GM12878 (cell line): ENCODE data around the gene RAD51B. TPM values are rescaled to one million over a fixed set of nuclear protein-coding genes. Genes with fewer than 3 reads are reported as not detected.

Experiments used
- BCL11A ChIP-seq: IDR thresholded peaks from 2 replicates; pipeline ENCODE4 v1.6.1; 2011; ENCODE audit warnings: low read depth, low read length
- CBFB ChIP-seq: IDR thresholded peaks from 2 replicates; pipeline ENCODE4 v1.6.1; 2016; ENCODE audit warnings: antibody characterized with exemption, low read depth
- CBX5 ChIP-seq: sonication (generic); IDR thresholded peaks from 2 replicates; pipeline ENCODE4 v1.6.1; 2016; ENCODE audit warnings: low read depth, moderate library complexity, mild to moderate bottlenecking, inconsistent platforms
- CHD2 ChIP-seq: IDR thresholded peaks from 2 replicates; pipeline ENCODE4 v1.6.1; 2011; ENCODE audit warnings: low read depth, low read length, improper control_type of control experiment, borderline replicate concordance
- EGR1 ChIP-seq, 2 experiments: IDR thresholded peaks; 1 replicate in 1 of 2; 2 replicates in 1 of 2; pipeline ENCODE4 v1.6.1; 2011 to 2012; ENCODE audit warnings: low read depth in 2 of 2, low read length in 2 of 2, borderline replicate concordance in 1 of 2, mild to moderate bottlenecking in 1 of 2, moderate library complexity in 1 of 2
- ETV6 ChIP-seq, 2 experiments: fragments of 450-650 bp in 1 of 2; IDR thresholded peaks in 1 of 2; conservative IDR thresholded peaks in 1 of 2; 2 replicates each; pipeline ENCODE4 v1.6.1; 2014; ENCODE audit warnings: antibody characterized with exemption in 1 of 2, borderline replicate concordance in 1 of 2, low read depth in 1 of 2, mild to moderate bottlenecking in 1 of 2, moderate library complexity in 1 of 2
- HCFC1 ChIP-seq: fragments of 150-350 bp; IDR thresholded peaks from 2 replicates; pipeline ENCODE4 v1.6.1; 2014; ENCODE audit warnings: low read length
- IKZF1 ChIP-seq: fragments of 450-650 bp; conservative IDR thresholded peaks from 2 replicates; pipeline ENCODE4 v1.6.1; 2017; ENCODE audit warnings: antibody characterized with exemption, mild to moderate bottlenecking
- IKZF2 ChIP-seq, 2 experiments: fragments of 450-650 bp; IDR thresholded peaks; 2 replicates each; pipeline ENCODE4 v1.6.1; 2017; ENCODE audit warnings: mild to moderate bottlenecking in 2 of 2, moderate library complexity in 2 of 2
- NBN ChIP-seq: fragments of 450-650 bp; IDR thresholded peaks from 2 replicates; pipeline ENCODE4 v1.6.1; 2016
- PAX5 ChIP-seq: IDR thresholded peaks from 2 replicates; pipeline ENCODE4 v1.6.1; 2011; ENCODE audit warnings: low read depth, low read length, borderline replicate concordance
- PAX8 ChIP-seq: fragments of 450-650 bp; IDR thresholded peaks from 2 replicates; pipeline ENCODE4 v1.6.1; 2017; ENCODE audit warnings: mild to moderate bottlenecking, moderate library complexity
- TCF7 ChIP-seq: IDR thresholded peaks from 2 replicates; pipeline ENCODE4 v1.6.1; 2014; ENCODE audit warnings: antibody characterized with exemption, borderline replicate concordance
- USF1 ChIP-seq: IDR thresholded peaks from 2 replicates; pipeline ENCODE4 v1.6.1; 2011; ENCODE audit warnings: borderline replicate concordance, low read depth, mild to moderate bottlenecking, moderate library complexity, mixed read lengths, low read length; ENCODE audit not compliant: insufficient read depth; ENCODE audit errors: extremely low read length
- WRNIP1 ChIP-seq: IDR thresholded peaks from 2 replicates; pipeline ENCODE4 v1.6.1; 2011; ENCODE audit warnings: low read depth, low read length, improper control_type of control experiment, borderline replicate concordance
- YY1 ChIP-seq: IDR thresholded peaks from 2 replicates; pipeline ENCODE4 v1.6.1; 2011; ENCODE audit warnings: low read depth, mild to moderate bottlenecking, low read length
- polyA plus RNA-seq, 11 experiments: library from polyadenylated mRNA; depleted of rRNA in 4 of 11; unstranded in 6 of 11; stranded (reverse) in 5 of 11; fragments of >200 nt; fragmentation: Nextera tagmentation in 4 of 11; fragmentation: Illumina TruSeq in 1 of 11; extraction: Ambion mirVana in 4 of 11; extraction: Trizol in 1 of 11; gene quantifications; 1 replicate in 1 of 11; 2 replicates in 10 of 11; pipeline versions ENCODE4 v1.2.1 to v1.2.3, GENCODE V29; 2011 to 2016; ENCODE audit warnings: inconsistent platforms in 2 of 11, missing spikeins in 2 of 11, low read depth in 1 of 11
- total RNA-seq, 4 experiments: library from RNA; depleted of rRNA in 3 of 4; stranded (reverse); fragments of >200 nt in 3 of 4; fragmentation: Illumina TruSeq in 1 of 4; extraction: Trizol in 1 of 4; gene quantifications; 2 replicates each; pipeline versions ENCODE4 v1.2.1 to v1.2.3, GENCODE V29; 2013 to 2021
- TF ChIP-seq, protein P1 (sequence below): fragments of 150-350 bp; IDR thresholded peaks from 2 replicates; pipeline ENCODE4 v1.6.1; 2014; ENCODE audit warnings: mild to moderate bottlenecking, low read depth, low read length
- TF ChIP-seq, protein P2 (sequence below): IDR thresholded peaks from 2 replicates; pipeline ENCODE4 v1.6.1; 2011; ENCODE audit warnings: borderline replicate concordance, low read depth, mild to moderate bottlenecking, moderate library complexity, low read length; ENCODE audit not compliant: insufficient read depth, poor library complexity, severe bottlenecking
- TF ChIP-seq, protein P3 (sequence below): fragments of 450-650 bp; formaldehyde crosslinking; IDR thresholded peaks from 2 replicates; pipeline ENCODE4 v1.4.0; 2020; ENCODE audit warnings: mild to moderate bottlenecking, moderate library complexity
- TF ChIP-seq, protein P4 (sequence below): fragments of 450-650 bp; IDR thresholded peaks from 2 replicates; pipeline ENCODE4 v1.6.1; 2014; ENCODE audit warnings: mild to moderate bottlenecking

RAD51B gene
- total and polyA plus RNA-seq, 10 of the 15 experiments (the other 5 are each of a cell fraction or from before 2014, with no cell fraction given) = 9.8 to 26.8 (median 21.3) TPM

DNA sequence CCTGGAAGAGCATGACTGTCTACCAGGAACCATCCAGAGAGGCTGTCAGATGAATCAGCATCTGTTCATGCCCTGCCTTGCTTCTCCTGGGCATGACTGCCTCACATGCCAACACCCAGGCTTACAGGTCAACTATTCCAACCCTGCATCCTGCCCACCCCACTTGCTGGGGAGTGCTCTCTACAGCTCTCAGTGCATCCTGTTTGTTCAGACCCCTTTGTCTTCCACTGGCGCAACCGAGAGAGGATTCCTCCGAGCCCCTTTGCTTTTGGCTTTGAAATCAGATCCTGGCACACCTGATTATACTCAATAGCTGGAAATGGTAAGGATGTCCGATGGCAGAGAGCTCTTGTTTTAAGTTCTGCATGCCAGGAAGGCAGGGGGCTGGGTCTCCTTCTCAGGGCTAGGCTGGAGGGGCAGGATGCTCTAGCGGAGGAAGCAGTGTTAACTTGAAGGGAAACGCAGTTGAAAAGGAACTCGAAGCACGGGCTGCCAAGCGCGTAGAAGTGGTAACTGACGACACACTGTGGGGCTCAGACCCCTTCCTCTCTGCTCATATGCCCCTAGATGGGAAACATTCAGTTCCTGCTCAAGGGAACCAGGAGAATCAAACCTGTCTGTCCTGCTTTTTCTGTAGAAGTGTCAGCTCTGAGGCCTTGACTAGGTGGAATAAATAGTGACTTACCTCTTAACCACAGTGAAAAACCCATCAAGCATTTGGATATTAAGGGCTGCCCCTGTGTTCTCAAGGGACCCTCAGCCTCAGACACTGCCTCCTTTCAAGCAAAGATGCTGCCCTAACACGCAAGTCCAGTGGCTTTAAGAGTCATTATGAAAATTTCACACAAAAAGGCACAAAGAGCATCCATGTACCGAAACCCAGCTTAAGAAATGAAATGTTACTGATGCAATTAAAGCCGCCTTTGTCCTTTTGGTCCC is 675.8 kb downstream of the RAD51B start (continued):
- TF ChIP-seq, protein P1, sequence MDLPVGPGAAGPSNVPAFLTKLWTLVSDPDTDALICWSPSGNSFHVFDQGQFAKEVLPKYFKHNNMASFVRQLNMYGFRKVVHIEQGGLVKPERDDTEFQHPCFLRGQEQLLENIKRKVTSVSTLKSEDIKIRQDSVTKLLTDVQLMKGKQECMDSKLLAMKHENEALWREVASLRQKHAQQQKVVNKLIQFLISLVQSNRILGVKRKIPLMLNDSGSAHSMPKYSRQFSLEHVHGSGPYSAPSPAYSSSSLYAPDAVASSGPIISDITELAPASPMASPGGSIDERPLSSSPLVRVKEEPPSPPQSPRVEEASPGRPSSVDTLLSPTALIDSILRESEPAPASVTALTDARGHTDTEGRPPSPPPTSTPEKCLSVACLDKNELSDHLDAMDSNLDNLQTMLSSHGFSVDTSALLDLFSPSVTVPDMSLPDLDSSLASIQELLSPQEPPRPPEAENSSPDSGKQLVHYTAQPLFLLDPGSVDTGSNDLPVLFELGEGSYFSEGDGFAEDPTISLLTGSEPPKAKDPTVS = no peak
- TF ChIP-seq, protein P2, sequence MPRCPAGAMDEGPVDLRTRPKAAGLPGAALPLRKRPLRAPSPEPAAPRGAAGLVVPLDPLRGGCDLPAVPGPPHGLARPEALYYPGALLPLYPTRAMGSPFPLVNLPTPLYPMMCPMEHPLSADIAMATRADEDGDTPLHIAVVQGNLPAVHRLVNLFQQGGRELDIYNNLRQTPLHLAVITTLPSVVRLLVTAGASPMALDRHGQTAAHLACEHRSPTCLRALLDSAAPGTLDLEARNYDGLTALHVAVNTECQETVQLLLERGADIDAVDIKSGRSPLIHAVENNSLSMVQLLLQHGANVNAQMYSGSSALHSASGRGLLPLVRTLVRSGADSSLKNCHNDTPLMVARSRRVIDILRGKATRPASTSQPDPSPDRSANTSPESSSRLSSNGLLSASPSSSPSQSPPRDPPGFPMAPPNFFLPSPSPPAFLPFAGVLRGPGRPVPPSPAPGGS = peak; percentile 90
- TF ChIP-seq WRNIP1 = no peak
- TF ChIP-seq PAX5 = peak; percentile 76; the same call in 1 of the 2 replicates
- TF ChIP-seq USF1 = no peak
- no peak for TF ChIP-seq CBX5
- TF ChIP-seq YY1 = 0 out of 2 replicates have a peak, but pooled peaks have one; percentile 26
- TF ChIP-seq IKZF2 (IDR thresholded peaks at IDR 0.05) = peak in 1 of 2 experiments; percentile 82; a peak in 3 of 4 replicates
- TF ChIP-seq EGR1 (IDR thresholded peaks at IDR 0.05; ENCODE audit: borderline replicate concordance in 1 of 2, low read depth in 2 of 2, low read length in 2 of 2) = no peak
- TF ChIP-seq PAX8 = no peak
- TF ChIP-seq, protein P3, sequence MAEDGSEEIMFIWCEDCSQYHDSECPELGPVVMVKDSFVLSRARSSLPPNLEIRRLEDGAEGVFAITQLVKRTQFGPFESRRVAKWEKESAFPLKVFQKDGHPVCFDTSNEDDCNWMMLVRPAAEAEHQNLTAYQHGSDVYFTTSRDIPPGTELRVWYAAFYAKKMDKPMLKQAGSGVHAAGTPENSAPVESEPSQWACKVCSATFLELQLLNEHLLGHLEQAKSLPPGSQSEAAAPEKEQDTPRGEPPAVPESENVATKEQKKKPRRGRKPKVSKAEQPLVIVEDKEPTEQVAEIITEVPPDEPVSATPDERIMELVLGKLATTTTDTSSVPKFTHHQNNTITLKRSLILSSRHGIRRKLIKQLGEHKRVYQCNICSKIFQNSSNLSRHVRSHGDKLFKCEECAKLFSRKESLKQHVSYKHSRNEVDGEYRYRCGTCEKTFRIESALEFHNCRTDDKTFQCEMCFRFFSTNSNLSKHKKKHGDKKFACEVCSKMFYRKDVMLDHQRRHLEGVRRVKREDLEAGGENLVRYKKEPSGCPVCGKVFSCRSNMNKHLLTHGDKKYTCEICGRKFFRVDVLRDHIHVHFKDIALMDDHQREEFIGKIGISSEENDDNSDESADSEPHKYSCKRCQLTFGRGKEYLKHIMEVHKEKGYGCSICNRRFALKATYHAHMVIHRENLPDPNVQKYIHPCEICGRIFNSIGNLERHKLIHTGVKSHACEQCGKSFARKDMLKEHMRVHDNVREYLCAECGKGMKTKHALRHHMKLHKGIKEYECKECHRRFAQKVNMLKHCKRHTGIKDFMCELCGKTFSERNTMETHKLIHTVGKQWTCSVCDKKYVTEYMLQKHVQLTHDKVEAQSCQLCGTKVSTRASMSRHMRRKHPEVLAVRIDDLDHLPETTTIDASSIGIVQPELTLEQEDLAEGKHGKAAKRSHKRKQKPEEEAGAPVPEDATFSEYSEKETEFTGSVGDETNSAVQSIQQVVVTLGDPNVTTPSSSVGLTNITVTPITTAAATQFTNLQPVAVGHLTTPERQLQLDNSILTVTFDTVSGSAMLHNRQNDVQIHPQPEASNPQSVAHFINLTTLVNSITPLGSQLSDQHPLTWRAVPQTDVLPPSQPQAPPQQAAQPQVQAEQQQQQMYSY = no peak
- TF ChIP-seq TCF7 = no peak
- TF ChIP-seq CHD2 = peak; percentile 51; the same call in 1 of the 2 replicates
- TF ChIP-seq BCL11A = peak; percentile 85
- TF ChIP-seq NBN = 0 out of 2 replicates have a peak, but pooled peaks have one; percentile 36
- TF ChIP-seq CBFB = peak; percentile 71
- peak; percentile 73 for TF ChIP-seq IKZF1
- TF ChIP-seq HCFC1 = no peak
- TF ChIP-seq, protein P4, sequence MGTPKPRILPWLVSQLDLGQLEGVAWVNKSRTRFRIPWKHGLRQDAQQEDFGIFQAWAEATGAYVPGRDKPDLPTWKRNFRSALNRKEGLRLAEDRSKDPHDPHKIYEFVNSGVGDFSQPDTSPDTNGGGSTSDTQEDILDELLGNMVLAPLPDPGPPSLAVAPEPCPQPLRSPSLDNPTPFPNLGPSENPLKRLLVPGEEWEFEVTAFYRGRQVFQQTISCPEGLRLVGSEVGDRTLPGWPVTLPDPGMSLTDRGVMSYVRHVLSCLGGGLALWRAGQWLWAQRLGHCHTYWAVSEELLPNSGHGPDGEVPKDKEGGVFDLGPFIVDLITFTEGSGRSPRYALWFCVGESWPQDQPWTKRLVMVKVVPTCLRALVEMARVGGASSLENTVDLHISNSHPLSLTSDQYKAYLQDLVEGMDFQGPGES = no peak
- TF ChIP-seq ETV6 (conservative IDR thresholded peaks at IDR 0.05 in 1 of 2, IDR thresholded peaks at IDR 0.05 in 1 of 2; ENCODE audit: borderline replicate concordance in 1 of 2, low read depth in 1 of 2) = 0 out of 4 replicates have a peak, but pooled peaks of 1 of the 2 experiments have one; percentile 64
